H9 (cell line): ENCODE data around the gene GRAPL. TPM values are rescaled to one million over a fixed set of nuclear protein-coding genes. Genes with fewer than 3 reads are reported as not detected.
"Not testable (repeated sequence)": the region's sequence is repeated elsewhere in the genome, so short reads cannot be mapped to it uniquely, and the experiment has no call there.

Experiments used
- DNase-seq: peaks from one replicate; pipeline ENCODE4 v3.0.0-alpha.2; 2017
- H2AFZ ChIP-seq: one replicate; pipeline ENCODE4 v1.6.1; 2013; ENCODE audit warnings: mild to moderate bottlenecking, low read length, control low read depth, moderate library complexity
- H2AK5ac ChIP-seq: 2 replicates; pipeline ENCODE4 v1.6.1; 2013; ENCODE audit warnings: low read length, control low read depth, mixed read lengths; ENCODE audit not compliant: insufficient read length
- H2BK120ac ChIP-seq: one replicate; pipeline ENCODE4 v1.6.1; 2013; ENCODE audit warnings: low read depth, mild to moderate bottlenecking, low read length, control low read depth, inconsistent platforms; ENCODE audit not compliant: poor library complexity, severe bottlenecking
- H2BK12ac ChIP-seq: 2 replicates; pipeline ENCODE4 v1.6.1; 2013; ENCODE audit warnings: low read length, control low read depth, mixed read lengths, low read depth; ENCODE audit not compliant: insufficient read length
- H2BK15ac ChIP-seq: 2 replicates; pipeline ENCODE4 v1.6.1; 2013; ENCODE audit warnings: low read depth, low read length, control low read depth
- H2BK20ac ChIP-seq: one replicate; pipeline ENCODE4 v1.6.1; 2013; ENCODE audit warnings: low read depth, mild to moderate bottlenecking, low read length, control low read depth, inconsistent platforms; ENCODE audit not compliant: poor library complexity, severe bottlenecking
- H2BK5ac ChIP-seq: 2 replicates; pipeline ENCODE4 v1.6.1; 2013; ENCODE audit warnings: low read length, control low read depth, mixed read lengths; ENCODE audit not compliant: insufficient read length
- H3K14ac ChIP-seq: 2 replicates; pipeline ENCODE4 v1.6.1; 2013; ENCODE audit warnings: low read length, control low read depth; ENCODE audit not compliant: insufficient read depth
- H3K18ac ChIP-seq: 2 replicates; pipeline ENCODE4 v1.6.1; 2013; ENCODE audit warnings: low read depth, mild to moderate bottlenecking, mixed read lengths, low read length, control low read depth; ENCODE audit not compliant: insufficient read length
- H3K23ac ChIP-seq: 2 replicates; pipeline ENCODE4 v1.6.1; 2013; ENCODE audit warnings: low read length, control low read depth, mixed read lengths, low read depth; ENCODE audit not compliant: insufficient read length
- H3K23me2 ChIP-seq: 2 replicates; pipeline ENCODE4 v1.6.1; 2013; ENCODE audit warnings: low read depth, mild to moderate bottlenecking, mixed read lengths, low read length, control low read depth; ENCODE audit not compliant: insufficient read length, poor library complexity, severe bottlenecking
- H3K27ac ChIP-seq: 2 replicates; pipeline ENCODE4 v1.5.1; 2013; ENCODE audit warnings: low read length, control low read depth, mixed read lengths, low read depth; ENCODE audit not compliant: insufficient read length
- H3K27me3 ChIP-seq: 2 replicates; pipeline ENCODE4 v1.6.1; 2013; ENCODE audit warnings: low read length, control low read depth, inconsistent platforms; ENCODE audit not compliant: insufficient read depth
- H3K4ac ChIP-seq: 2 replicates; pipeline ENCODE4 v1.6.1; 2013; ENCODE audit warnings: low read depth, mild to moderate bottlenecking, control low read depth, inconsistent platforms, low read length, moderate library complexity
- H3K4me1 ChIP-seq: 2 replicates; pipeline ENCODE4 v1.6.1; 2013; ENCODE audit warnings: low read length, control low read depth, inconsistent platforms; ENCODE audit not compliant: insufficient read depth
- H3K4me2 ChIP-seq: 2 replicates; pipeline ENCODE4 v1.6.1; 2013; ENCODE audit warnings: low read length, control low read depth, mixed read lengths; ENCODE audit not compliant: insufficient read length, insufficient read depth
- H3K56ac ChIP-seq: 2 replicates; pipeline ENCODE4 v1.6.1; 2013; ENCODE audit warnings: low read depth, mild to moderate bottlenecking, mixed read lengths, low read length, control low read depth; ENCODE audit not compliant: insufficient read length
- H3K79me1 ChIP-seq: 2 replicates; pipeline ENCODE4 v1.6.1; 2013; ENCODE audit warnings: low read depth, mild to moderate bottlenecking, moderate library complexity, low read length, control low read depth, inconsistent platforms; ENCODE audit not compliant: insufficient read depth, poor library complexity, severe bottlenecking
- H3K79me2 ChIP-seq: 2 replicates; pipeline ENCODE4 v1.6.1; 2013; ENCODE audit warnings: low read length, control low read depth, inconsistent platforms; ENCODE audit not compliant: insufficient read depth
- H3K9ac ChIP-seq: 2 replicates; pipeline ENCODE4 v1.6.1; 2013; ENCODE audit warnings: low read length, control low read depth, mixed read lengths; ENCODE audit not compliant: insufficient read length; ENCODE audit errors: extremely low read depth
- H3K9me3 ChIP-seq: one replicate; pipeline ENCODE4 v1.6.1; 2013; ENCODE audit warnings: low read depth, low read length, inconsistent platforms; ENCODE audit not compliant: control insufficient read depth
- H3T11ph ChIP-seq: one replicate; pipeline ENCODE4 v1.6.1; 2013; ENCODE audit warnings: mild to moderate bottlenecking, low read length, control low read depth, inconsistent platforms
- H4K20me1 ChIP-seq: one replicate; pipeline ENCODE4 v1.6.1; 2013; ENCODE audit not compliant: control insufficient read depth, insufficient read length, insufficient read depth
- H4K5ac ChIP-seq: 2 replicates; pipeline ENCODE4 v1.6.1; 2013; ENCODE audit warnings: low read depth, mild to moderate bottlenecking, mixed read lengths, low read length, control low read depth; ENCODE audit not compliant: insufficient read length
- H4K8ac ChIP-seq: replicated peaks from 2 replicates; pipeline ENCODE4 v1.6.1; 2013; ENCODE audit warnings: low read length, control low read depth, mixed read lengths, low read depth; ENCODE audit not compliant: insufficient read length
- H4K91ac ChIP-seq: 2 replicates; pipeline ENCODE4 v1.6.1; 2013; ENCODE audit warnings: low read depth, mild to moderate bottlenecking, moderate library complexity, mixed read lengths, low read length, control low read depth; ENCODE audit not compliant: insufficient read length
- H3K27ac Mint-ChIP-seq, 3 experiments: 2 replicates in 2 of 3; 3 replicates in 1 of 3; pipeline ENCODE4 v1.8.0; 2020 to 2021; ENCODE audit warnings: mixed read lengths in 3 of 3, mild to moderate bottlenecking in 1 of 3, moderate library complexity in 1 of 3
- H3K27me3 Mint-ChIP-seq: 2 replicates; pipeline ENCODE4 v1.8.0; 2021; ENCODE audit warnings: low read depth, mild to moderate bottlenecking, moderate library complexity, mixed read lengths
- H3K36me3 Mint-ChIP-seq, 3 experiments: 2 replicates in 2 of 3; 3 replicates in 1 of 3; pipeline ENCODE4 v1.8.0; 2020 to 2021; ENCODE audit warnings: low read depth in 3 of 3, mixed read lengths in 3 of 3; ENCODE audit not compliant: insufficient read depth in 1 of 3
- H3K4me1 Mint-ChIP-seq, 2 experiments: 2 replicates each; pipeline ENCODE4 v1.8.0; 2020; ENCODE audit warnings: mixed read lengths in 2 of 2
- H3K4me3 Mint-ChIP-seq, 2 experiments: 2 replicates in 1 of 2; 3 replicates in 1 of 2; pipeline ENCODE4 v1.8.0; 2020 to 2021; ENCODE audit warnings: mild to moderate bottlenecking in 2 of 2, mixed read lengths in 2 of 2, moderate library complexity in 1 of 2
- H3K9me3 Mint-ChIP-seq, 2 experiments: 2 replicates in 1 of 2; 3 replicates in 1 of 2; pipeline ENCODE4 v1.8.0; 2020; ENCODE audit warnings: mild to moderate bottlenecking in 2 of 2, mixed read lengths in 2 of 2, moderate library complexity in 1 of 2
- WGBS: extraction: QIAGEN DNeasy Blood & Tissue Kit; methylation state at CpG from one replicate; pipeline ENCODE4 v1.1.7; 2013; ENCODE audit warnings: missing lambda C conversion rate, low lambda C conversion rate, mixed read lengths; ENCODE audit not compliant: insufficient read length; ENCODE audit errors: extremely low coverage; 5-methylcytosine and 5-hydroxymethylcytosine counted together
- total RNA-seq: library from RNA; stranded (reverse); gene quantifications from 2 replicates; pipeline ENCODE4 v1.2.1, GENCODE V29; 2021

GRAPL gene
- total RNA-seq, 1 experiment from 2014 or later = 0.55 TPM

- DNase-seq, H3K9ac ChIP-seq, H2BK5ac ChIP-seq, H3K36me3 Mint-ChIP-seq, H3K27me3 ChIP-seq, H3K23ac ChIP-seq, H3K79me1 ChIP-seq, H3K27me3 Mint-ChIP-seq, H2BK15ac ChIP-seq, H4K20me1 ChIP-seq, H3K9me3 ChIP-seq, H3T11ph ChIP-seq, H2BK120ac ChIP-seq, H3K56ac ChIP-seq, H3K4ac ChIP-seq, H4K5ac ChIP-seq, H3K14ac ChIP-seq, H4K91ac ChIP-seq, H2BK12ac ChIP-seq, H3K27ac Mint-ChIP-seq, H2AK5ac ChIP-seq, H3K4me2 ChIP-seq, H3K9me3 Mint-ChIP-seq, H3K27ac ChIP-seq, H3K4me1 Mint-ChIP-seq, H3K79me2 ChIP-seq, H3K23me2 ChIP-seq, H2AFZ ChIP-seq, H4K8ac ChIP-seq, H3K4me3 Mint-ChIP-seq, H3K4me1 ChIP-seq, H2BK20ac ChIP-seq, H3K18ac ChIP-seq: not testable (repeated sequence)
- WGBS = no CpG with 5 or more reads among the region's 13 CpGs
Observed at GRCh38 chr17:19090058-19090772, 37.2 kb upstream of the GRAPL start.

- H2BK5ac ChIP-seq, H3K4me1 ChIP-seq, H4K5ac ChIP-seq, H2BK15ac ChIP-seq, H3K9ac ChIP-seq, H3K18ac ChIP-seq, H3K36me3 Mint-ChIP-seq, H3K27me3 ChIP-seq, H3K4me2 ChIP-seq, H2AFZ ChIP-seq, H3K9me3 ChIP-seq, H2BK20ac ChIP-seq, H3K23ac ChIP-seq, H3T11ph ChIP-seq, H3K27ac ChIP-seq, H4K8ac ChIP-seq, H3K79me1 ChIP-seq, H4K20me1 ChIP-seq, H3K4ac ChIP-seq, H2BK120ac ChIP-seq, H3K56ac ChIP-seq, H3K4me1 Mint-ChIP-seq, DNase-seq, H2BK12ac ChIP-seq, H2AK5ac ChIP-seq, H3K4me3 Mint-ChIP-seq, H3K79me2 ChIP-seq, H4K91ac ChIP-seq, H3K14ac ChIP-seq, H3K27ac Mint-ChIP-seq, H3K23me2 ChIP-seq, H3K9me3 Mint-ChIP-seq, H3K27me3 Mint-ChIP-seq: not testable (repeated sequence)
- no CpG with 5 or more reads among the region's 15 CpGs for WGBS
Observed at GRCh38 chr17:19092737-19093683, 34.4 kb upstream of the GRAPL start.
